ENCODE measurements around the gene USO1.

The USO1 gene

GRCh38 chr4:75726577-75726976 is 2.2 kb downstream of the USO1 start:
- peaks cover 4% of the 10 kb centered on the region for H3K36me3 ChIP-seq (replicated peaks; ENCODE audit: low read depth, low read length)
- peak overlapping the region; percentile 41 for H3K4me2 ChIP-seq (ENCODE audit: low read length)
- H3K79me2 ChIP-seq (ENCODE audit: low read length): peaks cover 79% of the 10 kb centered on the region
- no peak overlapping the region for H3K27ac ChIP-seq (ENCODE audit: low read length)
- no peak overlapping the region for H2AFZ ChIP-seq (ENCODE audit: low read depth, low read length)
- H3K9ac ChIP-seq (ENCODE audit: low read length): no peak overlapping the region
- no peaks in the 10 kb centered on the region for H3K27me3 ChIP-seq (ENCODE audit: low read depth, low read length)
- H3K4me3 ChIP-seq (ENCODE audit: low read length): peak overlapping the region; percentile 19; the same call in 1 of the 2 replicates
- peaks cover 13% of the 10 kb centered on the region for H4K20me1 ChIP-seq (ENCODE audit: insufficient read depth, low read length)
- H3K9me3 ChIP-seq (ENCODE audit: insufficient read depth, low read length): no peaks in the 10 kb centered on the region
- peaks cover 29% of the 10 kb centered on the region for H3K4me1 ChIP-seq (ENCODE audit: low read length)
- TF ChIP-seq EZH2phosphoT487 (IDR thresholded peaks at IDR 0.05; ENCODE audit: low read depth): no peak
- no peak for TF ChIP-seq CTCF (IDR thresholded peaks at IDR 0.05; ENCODE audit: low read depth, low read length)

GRCh38 chr4:75727073-75727472 is 2.7 kb downstream of the USO1 start:
- H3K4me3 ChIP-seq (ENCODE audit: low read length): peak overlapping the region; percentile 19; the same call in 1 of the 2 replicates
- H3K27me3 ChIP-seq (ENCODE audit: low read depth, low read length): no peaks in the 10 kb centered on the region
- H3K9ac ChIP-seq (ENCODE audit: low read length): no peak overlapping the region
- no peak overlapping the region for H3K27ac ChIP-seq (ENCODE audit: low read length)
- no peaks in the 10 kb centered on the region for H3K9me3 ChIP-seq (ENCODE audit: insufficient read depth, low read length)
- no peak for TF ChIP-seq CTCF (IDR thresholded peaks at IDR 0.05; ENCODE audit: low read depth, low read length)
- TF ChIP-seq EZH2phosphoT487 (IDR thresholded peaks at IDR 0.05; ENCODE audit: low read depth): no peak
- peaks cover 4% of the 10 kb centered on the region for H3K36me3 ChIP-seq (replicated peaks; ENCODE audit: low read depth, low read length)
- H2AFZ ChIP-seq (ENCODE audit: low read depth, low read length): no peak overlapping the region
- peaks cover 29% of the 10 kb centered on the region for H3K4me1 ChIP-seq (ENCODE audit: low read length)
- peaks cover 82% of the 10 kb centered on the region for H3K79me2 ChIP-seq (ENCODE audit: low read length)
- peak overlapping the region; percentile 41 for H3K4me2 ChIP-seq (ENCODE audit: low read length)
- H4K20me1 ChIP-seq (ENCODE audit: insufficient read depth, low read length): peaks cover 13% of the 10 kb centered on the region

- TF ChIP-seq EZH2phosphoT487 (IDR thresholded peaks at IDR 0.05; ENCODE audit: low read depth): no peak
- TF ChIP-seq CTCF (IDR thresholded peaks at IDR 0.05; ENCODE audit: low read depth, low read length): no peak
- H3K79me2 ChIP-seq (ENCODE audit: low read length): peaks cover 88% of the 10 kb centered on the region
These were observed 5.5 kb downstream of the USO1 start for GRCh38 chr4:75729836-75730235.

GRCh38 chr4:75733369-75733768 is 9.0 kb downstream of the USO1 start:
- no peaks in the 10 kb centered on the region for H3K9me3 ChIP-seq (ENCODE audit: insufficient read depth, low read length)
- peaks cover 22% of the 10 kb centered on the region for H4K20me1 ChIP-seq (ENCODE audit: insufficient read depth, low read length)
- peaks cover 5% of the 10 kb centered on the region; the same call in 1 of the 2 replicates for H3K4me1 ChIP-seq (ENCODE audit: low read length)
- H3K27ac ChIP-seq (ENCODE audit: low read length): no peak overlapping the region
- H3K9ac ChIP-seq (ENCODE audit: low read length): no peak overlapping the region
- no peak overlapping the region for H2AFZ ChIP-seq (ENCODE audit: low read depth, low read length)
- no peak overlapping the region for H3K4me2 ChIP-seq (ENCODE audit: low read length)
- peaks cover 78% of the 10 kb centered on the region for H3K79me2 ChIP-seq (ENCODE audit: low read length)
- no peak overlapping the region for H3K4me3 ChIP-seq (ENCODE audit: low read length)
- H3K36me3 ChIP-seq (replicated peaks; ENCODE audit: low read depth, low read length): peaks cover 17% of the 10 kb centered on the region
- TF ChIP-seq CTCF (IDR thresholded peaks at IDR 0.05; ENCODE audit: low read depth, low read length) (no peak), EZH2phosphoT487 (IDR thresholded peaks at IDR 0.05; ENCODE audit: low read depth) (no peak)
- H3K27me3 ChIP-seq (ENCODE audit: low read depth, low read length): no peaks in the 10 kb centered on the region

More at GRCh38 chr4:75729836-75730235, 5.5 kb downstream of the USO1 start:
- Histone ChIP-seq H3K27ac (ENCODE audit: low read length) (no peak overlapping the region), H3K9me3 (ENCODE audit: insufficient read depth, low read length) (no peaks in the 10 kb centered on the region), H3K9ac (ENCODE audit: low read length) (no peak overlapping the region), H3K36me3 (replicated peaks; ENCODE audit: low read depth, low read length) (peaks cover 8% of the 10 kb centered on the region), H2AFZ (ENCODE audit: low read depth, low read length) (no peak overlapping the region), H3K4me3 (ENCODE audit: low read length) (no peak overlapping the region), H3K27me3 (ENCODE audit: low read depth, low read length) (no peaks in the 10 kb centered on the region), H3K4me1 (ENCODE audit: low read length) (peaks cover 21% of the 10 kb centered on the region), H3K4me2 (ENCODE audit: low read length) (no peak overlapping the region), H4K20me1 (ENCODE audit: insufficient read depth, low read length) (peaks cover 16% of the 10 kb centered on the region)
